ENCODE results near the gene ZDHHC1.

Gene ZDHHC1

GRCh38 chr16:67397812-67398545 is 18.3 kb downstream of the ZDHHC1 start:
- no peak overlapping the region for H3K4me3 Mint-ChIP-seq
- H3K4me1 Mint-ChIP-seq: peaks cover 27% of the 10 kb centered on the region
- no peaks in the 10 kb centered on the region for H3K9me3 Mint-ChIP-seq
- ATAC-seq: no peak
- H3K27ac Mint-ChIP-seq: peak overlapping the region in 1 of 2 donors; percentile 55
- peaks cover 51% of the 10 kb centered on the region for H3K27me3 Mint-ChIP-seq
- DNase-seq: no peak

- H3K9me3 Mint-ChIP-seq: no peaks in the 10 kb centered on the region
- no peak overlapping the region for H3K4me3 Mint-ChIP-seq
- no peak for DNase-seq
- H3K27ac Mint-ChIP-seq: no peak overlapping the region
- peaks cover 27% of the 10 kb centered on the region for H3K4me1 Mint-ChIP-seq
- no peak for ATAC-seq
- peaks cover 51% of the 10 kb centered on the region for H3K27me3 Mint-ChIP-seq
These were observed 19.1 kb downstream of the ZDHHC1 start for GRCh38 chr16:67397036-67397801.

GRCh38 chr16:67396159-67397035 is 19.9 kb downstream of the ZDHHC1 start:
- Mint-ChIP-seq H3K9me3 (no peaks in the 10 kb centered on the region), H3K4me1 (peaks cover 27% of the 10 kb centered on the region), H3K4me3 (no peak overlapping the region), H3K27me3 (peaks cover 55% of the 10 kb centered on the region), H3K27ac (no peak overlapping the region)
- ATAC-seq: no peak
- DNase-seq: no peak

- Mint-ChIP-seq H3K4me3 (no peak overlapping the region), H3K4me1 (peaks cover 27% of the 10 kb centered on the region), H3K27ac (no peak overlapping the region), H3K9me3 (no peaks in the 10 kb centered on the region), H3K27me3 (peaks cover 63% of the 10 kb centered on the region)
- no peak for DNase-seq
- ATAC-seq: no peak
These were observed 20.7 kb downstream of the ZDHHC1 start for GRCh38 chr16:67395458-67396158.

- Mint-ChIP-seq H3K4me1 (peaks cover 27% of the 10 kb centered on the region), H3K27ac (no peak overlapping the region), H3K27me3 (peaks cover 67% of the 10 kb centered on the region), H3K4me3 (no peak overlapping the region), H3K9me3 (no peaks in the 10 kb centered on the region)
- ATAC-seq: no peak
- DNase-seq: no peak
These were observed 21.2 kb downstream of the ZDHHC1 start for GRCh38 chr16:67395105-67395457.

- Mint-ChIP-seq H3K27me3 (peaks cover 67% of the 10 kb centered on the region), H3K4me3 (peak overlapping the region; percentile 79), H3K27ac (no peak overlapping the region), H3K4me1 (peaks cover 25% of the 10 kb centered on the region), H3K9me3 (no peaks in the 10 kb centered on the region)
- ATAC-seq (no peak), DNase-seq (no peak)
These were observed 21.8 kb downstream of the ZDHHC1 start for GRCh38 chr16:67394155-67395104.

GRCh38 chr16:67393788-67394154 is 22.5 kb downstream of the ZDHHC1 start:
- H3K4me3 Mint-ChIP-seq: peak overlapping the region; percentile 79
- peaks cover 67% of the 10 kb centered on the region for H3K27me3 Mint-ChIP-seq
- peak; percentile 3 for ATAC-seq
- H3K27ac Mint-ChIP-seq: no peak overlapping the region
- H3K4me1 Mint-ChIP-seq: peaks cover 22% of the 10 kb centered on the region
- DNase-seq: no peak
- no peaks in the 10 kb centered on the region for H3K9me3 Mint-ChIP-seq

GRCh38 chr16:67393111-67393787 is 23.0 kb downstream of the ZDHHC1 start, which contains the start of gene TPPP3:
Gene TPPP3, minus strand, starts transcription at chr16:67393498. Its CDS starts 2,387 bp downstream, at chr16:67391111.
- Mint-ChIP-seq H3K4me3 (peak within 1 kb of the TSS; percentile 79), H3K27ac (peak within 1 kb of the TSS; percentile 27 to 48), H3K4me1 (peaks cover 22% of the 10 kb centered on the region), H3K27me3 (peaks cover 62% of the 10 kb centered on the region), H3K9me3 (no peaks in the 10 kb centered on the region)
- peak; percentile 60 for ATAC-seq
- peak in 1 of 2 donors; percentile 44 for DNase-seq

GRCh38 chr16:67392301-67393059 is 23.8 kb downstream of the ZDHHC1 start:
- Mint-ChIP-seq H3K4me3 (no peak overlapping the region), H3K9me3 (no peaks in the 10 kb centered on the region), H3K27me3 (peaks cover 59% of the 10 kb centered on the region), H3K27ac (peak overlapping the region; percentile 27 to 48), H3K4me1 (peaks cover 22% of the 10 kb centered on the region)
- no peak for DNase-seq
- ATAC-seq: no peak

GRCh38 chr16:67391424-67392300 is 24.6 kb downstream of the ZDHHC1 start:
- DNase-seq: no peak
- peak overlapping the region; percentile 48 to 74 for H3K27ac Mint-ChIP-seq
- ATAC-seq: no peak
- H3K27me3 Mint-ChIP-seq: peaks cover 59% of the 10 kb centered on the region
- H3K9me3 Mint-ChIP-seq: no peaks in the 10 kb centered on the region
- H3K4me3 Mint-ChIP-seq: no peak overlapping the region
- H3K4me1 Mint-ChIP-seq: peaks cover 22% of the 10 kb centered on the region

GRCh38 chr16:67390816-67391423 is 25.4 kb downstream of the ZDHHC1 start:
- H3K4me1 Mint-ChIP-seq: peaks cover 22% of the 10 kb centered on the region
- no peaks in the 10 kb centered on the region for H3K9me3 Mint-ChIP-seq
- peaks cover 56% of the 10 kb centered on the region for H3K27me3 Mint-ChIP-seq
- H3K4me3 Mint-ChIP-seq: no peak overlapping the region
- ATAC-seq: no peak
- DNase-seq: no peak
- H3K27ac Mint-ChIP-seq: no peak overlapping the region
